Stimulated activated CD8-positive, alpha-beta memory T cell treated with anti-CD3 and anti-CD28 coated beads, Interleukin-12 subunit alpha, Interleukin-12 subunit beta, amount 100 ng/mL, for 1 hour (primary cell): Measurements from ENCODE around the gene PARVA.

Source experiments
- DNase-seq: peaks from one replicate; pipeline ENCODE4 v3.0.0-alpha.2; 2020; ENCODE audit warnings: low read depth

PARVA gene

DNA sequence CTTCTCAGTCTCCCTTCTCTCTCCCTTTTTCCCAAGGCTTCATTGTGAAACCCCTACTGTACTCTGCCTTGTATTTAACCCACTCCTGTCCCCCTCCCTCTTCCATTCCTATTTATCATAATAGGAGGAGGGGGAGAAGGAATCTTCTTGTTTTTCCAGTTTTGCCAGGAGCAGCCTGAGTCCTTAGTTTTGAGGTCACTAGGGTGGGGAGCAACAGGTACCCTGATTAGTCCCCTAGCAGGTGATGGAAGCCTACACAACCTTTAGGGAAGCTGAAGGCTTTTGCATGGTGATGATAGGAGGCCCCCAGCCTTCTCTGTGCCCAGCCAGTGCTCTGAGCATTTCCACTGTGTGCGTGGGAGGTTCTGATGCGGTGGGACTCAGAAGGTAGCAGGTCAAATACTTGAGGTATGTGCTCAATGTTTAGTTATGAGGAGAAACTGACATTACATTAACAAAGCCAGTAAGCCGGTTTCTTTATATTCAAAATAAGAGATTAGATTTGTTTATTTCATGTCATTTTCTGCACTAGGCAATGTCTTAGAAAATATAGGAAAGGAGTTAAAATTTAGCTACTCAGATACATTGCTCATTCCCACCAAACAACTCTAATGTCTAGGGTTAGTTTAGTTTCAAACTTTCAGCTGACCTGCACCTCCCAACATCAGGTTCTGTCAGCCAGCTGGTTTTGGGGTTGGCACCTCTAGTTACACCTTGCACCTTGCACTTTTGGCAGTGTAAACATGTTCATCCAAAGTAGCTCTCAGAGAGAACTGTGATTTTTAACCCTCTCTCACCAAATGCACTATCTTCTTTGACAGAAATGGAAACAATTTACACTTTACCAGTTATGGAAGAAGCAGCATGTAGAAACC is 26.0 kb downstream of the PARVA start:
- DNase-seq: no peak

DNA sequence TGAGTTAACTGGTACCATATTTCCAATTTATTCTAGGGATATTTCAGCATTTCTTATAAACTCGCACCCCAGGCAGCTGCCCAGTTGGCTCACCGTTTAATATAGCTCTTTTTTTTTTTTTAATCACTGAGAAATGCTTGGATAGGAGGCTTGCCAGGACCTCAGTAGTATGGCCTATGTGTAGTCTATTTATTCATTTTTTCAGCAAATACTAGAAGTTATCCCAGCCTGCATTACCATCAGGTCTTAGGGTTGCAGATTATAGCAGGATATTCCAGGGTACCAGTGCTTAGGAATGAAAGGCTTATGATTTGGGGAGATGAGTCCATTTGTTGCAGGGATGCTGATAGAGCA is 26.6 kb downstream of the PARVA start:
- DNase-seq: no peak

DNA sequence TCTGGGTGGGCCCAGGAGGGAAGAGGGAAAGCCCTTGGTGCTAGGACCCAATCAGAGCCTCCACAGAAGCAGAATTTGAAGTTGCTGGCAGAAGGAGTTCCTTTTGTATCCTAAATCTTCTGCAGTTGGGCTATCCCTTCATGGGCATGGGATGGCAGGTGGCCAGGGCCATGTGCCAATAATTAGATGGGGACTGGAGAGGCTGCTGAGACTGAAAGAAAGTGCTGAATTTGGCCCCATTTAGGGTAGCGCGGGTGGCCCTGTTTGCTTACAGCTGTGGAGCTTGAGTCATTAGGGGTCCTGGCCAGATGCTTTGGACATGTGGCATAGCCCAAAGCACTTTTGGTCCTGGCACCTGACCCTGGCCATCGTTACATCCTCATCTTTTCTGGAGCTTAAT is 27.1 kb downstream of the PARVA start:
- DNase-seq: no peak

DNA sequence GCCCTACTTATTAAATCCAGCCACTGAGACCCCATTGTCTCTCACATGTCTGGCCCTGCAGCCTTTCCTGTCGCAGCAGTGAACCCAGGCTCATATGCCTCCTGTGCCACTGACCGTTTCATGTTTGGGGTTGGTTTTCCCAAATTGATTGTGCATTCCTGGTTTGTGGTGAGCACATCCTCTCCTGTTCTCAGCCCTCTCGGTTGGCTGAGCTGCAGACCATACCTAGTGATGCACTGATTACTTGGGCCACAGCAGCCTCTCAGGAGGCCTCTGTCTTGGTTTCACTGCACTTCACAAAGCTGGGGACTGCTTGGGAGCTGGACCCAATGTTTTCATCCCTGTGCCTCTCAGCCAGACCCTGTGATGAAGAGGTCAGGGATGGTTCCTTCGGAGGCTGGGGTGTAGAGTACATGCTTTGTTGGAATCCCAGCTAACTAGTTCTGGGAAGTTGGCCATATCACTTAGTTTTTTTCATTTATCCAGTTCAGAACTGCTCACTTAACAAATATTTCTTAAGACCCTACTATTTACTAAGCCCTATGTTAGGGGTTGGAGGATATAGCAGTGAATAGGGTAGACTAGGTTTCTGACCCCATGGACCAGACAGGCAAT is 30.9 kb downstream of the PARVA start:
- DNase-seq: no peak

DNA sequence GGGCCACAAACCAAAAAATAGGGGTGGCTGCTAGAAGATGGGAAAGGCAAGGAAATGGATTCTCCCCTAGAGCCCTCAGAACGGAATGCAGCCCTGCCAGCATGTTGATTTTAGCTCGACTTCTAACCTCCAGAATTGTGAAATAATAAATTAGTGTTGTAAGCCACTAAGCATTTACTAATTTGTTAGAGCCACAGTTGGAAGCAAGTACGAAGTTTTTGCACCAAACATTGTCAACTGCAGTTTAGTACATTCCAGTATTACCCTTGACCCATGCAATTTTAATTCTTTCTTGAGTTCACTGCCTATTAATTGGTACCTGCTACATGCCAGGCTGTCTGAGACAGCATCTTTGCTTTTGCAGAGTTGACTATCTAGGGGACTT is 32.2 kb downstream of the PARVA start:
- no peak for DNase-seq

DNA sequence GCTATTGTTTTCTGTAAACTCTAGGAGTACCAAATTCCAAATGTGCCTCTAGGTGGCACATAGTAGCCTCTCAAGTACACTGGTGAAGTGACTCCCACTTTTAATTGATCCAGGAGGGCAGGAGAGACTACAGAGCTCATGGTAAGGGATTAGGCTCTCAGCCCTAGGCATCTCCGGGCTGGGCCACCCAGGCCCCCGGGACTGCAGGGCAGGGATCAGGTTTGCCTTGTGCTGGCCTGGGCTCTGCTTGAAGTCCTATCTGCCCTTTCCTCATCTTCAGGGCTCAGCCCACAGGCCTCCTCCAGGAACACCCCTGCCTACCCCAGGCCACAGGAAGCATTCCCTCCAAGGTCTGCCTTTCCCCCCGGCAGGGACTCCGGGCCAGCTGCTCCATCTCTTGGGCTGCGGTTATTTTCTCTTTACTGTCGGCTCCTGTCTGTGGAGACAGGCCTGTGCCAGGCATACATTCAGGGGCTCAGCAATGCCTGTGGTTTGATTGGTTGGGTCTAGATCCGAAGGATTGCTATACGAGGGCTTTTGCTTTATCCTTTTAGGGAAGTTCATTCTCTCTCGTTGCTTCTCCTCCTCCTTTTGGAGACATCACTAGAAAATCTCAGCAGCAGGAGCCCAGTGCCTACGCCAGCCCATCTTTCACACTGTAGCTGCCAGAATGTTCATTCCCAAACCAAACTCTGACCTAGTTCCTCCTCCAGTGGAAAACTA is 32.8 kb downstream of the PARVA start:
- DNase-seq: no peak

DNA sequence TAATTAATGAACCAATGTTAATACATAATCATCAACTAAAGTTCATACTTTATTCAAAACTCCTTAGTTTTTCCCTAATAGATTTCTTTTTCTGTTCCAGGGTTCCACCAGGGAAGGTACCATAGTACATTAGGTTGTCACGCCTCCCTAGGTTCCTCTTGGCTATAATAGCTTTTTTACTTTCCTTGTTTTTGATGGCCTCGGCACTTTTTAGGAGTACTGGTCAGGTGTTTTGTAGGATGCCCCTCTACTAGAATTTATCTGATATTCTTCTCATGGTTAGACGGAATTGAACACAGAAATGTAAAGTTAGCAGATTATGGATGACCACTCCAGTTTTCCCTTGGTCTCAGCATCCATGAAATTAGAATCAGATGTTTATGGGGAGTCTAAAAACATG is 34.0 kb downstream of the PARVA start:
- no peak for DNase-seq

DNA sequence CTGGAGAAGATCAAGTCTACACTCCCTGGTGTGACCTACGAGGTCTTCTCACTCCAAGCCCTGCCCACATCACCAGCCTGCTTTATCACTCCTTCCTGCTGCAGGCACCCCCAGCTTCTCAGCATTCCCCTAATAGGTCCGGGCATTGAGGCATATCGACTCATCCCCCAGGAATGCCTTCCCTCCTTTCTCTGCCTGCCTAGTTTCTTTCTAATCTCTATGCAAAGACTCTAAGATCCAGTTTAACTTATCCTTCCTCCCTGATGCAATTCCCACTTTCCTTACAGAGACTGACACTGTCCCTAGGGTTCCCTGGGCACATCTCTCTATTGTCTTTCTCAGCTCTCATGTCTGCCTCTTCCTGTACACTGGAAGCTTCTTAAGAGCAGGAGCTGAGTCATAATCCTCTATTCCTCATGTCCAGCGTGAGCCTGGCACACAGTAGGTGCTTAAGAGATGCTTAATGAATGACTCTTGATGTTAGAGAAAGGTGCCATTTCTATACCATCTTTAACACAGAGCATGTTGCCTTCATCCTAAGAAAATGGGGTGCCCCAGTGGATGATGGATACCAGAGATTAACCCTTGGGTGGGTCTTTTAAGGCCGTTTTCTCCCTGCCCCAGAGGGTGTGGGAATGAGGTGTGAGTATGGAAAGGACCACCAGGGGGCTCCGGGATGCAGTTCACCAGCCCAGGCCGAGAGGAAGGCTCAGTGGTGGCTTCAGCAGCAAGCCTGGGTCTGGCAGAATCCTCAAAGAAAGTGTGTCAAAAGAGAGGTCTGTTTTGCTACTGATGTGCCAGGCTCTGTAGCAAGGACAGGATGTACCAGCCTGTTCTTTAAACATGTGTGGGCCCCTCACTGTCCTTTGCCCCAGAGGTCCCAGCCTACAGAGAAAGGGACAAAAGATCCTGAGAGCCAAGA is 34.7 kb downstream of the PARVA start:
- DNase-seq: peak; percentile 2

DNA sequence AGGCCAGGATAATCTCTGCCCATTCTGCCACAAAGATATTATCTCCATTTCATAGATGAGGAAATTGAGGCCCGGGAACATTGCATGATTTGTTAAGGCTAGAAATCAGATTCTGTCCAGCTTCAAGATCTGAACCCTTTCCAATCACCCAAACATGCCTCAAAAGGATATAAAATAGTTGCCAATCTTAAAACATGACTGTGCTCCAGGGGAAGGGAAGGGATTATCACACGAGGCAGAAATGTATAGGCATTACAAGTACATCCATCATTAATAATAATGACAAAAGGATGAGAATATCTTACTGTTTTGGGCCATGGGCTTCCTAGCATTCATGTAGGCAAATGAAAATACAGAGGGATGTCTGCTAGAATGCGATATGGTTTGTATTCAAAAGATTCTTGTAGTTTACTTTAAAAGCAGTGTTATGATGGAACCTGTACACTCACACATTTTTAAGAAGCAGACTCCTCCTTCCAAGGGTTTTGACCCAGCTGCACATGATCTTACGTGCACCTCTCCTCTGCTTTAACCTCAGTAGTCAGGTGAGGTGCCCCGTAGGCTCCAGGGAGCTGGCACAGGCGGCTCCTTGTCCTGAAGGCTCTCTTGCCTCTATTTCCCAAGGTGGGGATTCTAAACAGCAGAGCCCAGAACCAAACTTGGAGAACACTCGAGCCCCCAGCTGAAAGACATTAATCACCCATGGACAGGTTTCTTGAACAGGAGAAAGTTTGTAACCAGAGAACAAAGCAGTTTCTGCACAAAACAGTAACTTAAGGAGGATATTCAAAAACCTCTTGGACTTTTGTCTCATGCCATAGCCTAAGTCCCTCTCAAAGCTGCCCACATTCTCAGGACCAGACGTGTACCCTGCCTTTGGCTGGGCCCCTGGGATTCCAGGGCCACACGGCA is 36.0 kb downstream of the PARVA start:
- DNase-seq: no peak

DNA sequence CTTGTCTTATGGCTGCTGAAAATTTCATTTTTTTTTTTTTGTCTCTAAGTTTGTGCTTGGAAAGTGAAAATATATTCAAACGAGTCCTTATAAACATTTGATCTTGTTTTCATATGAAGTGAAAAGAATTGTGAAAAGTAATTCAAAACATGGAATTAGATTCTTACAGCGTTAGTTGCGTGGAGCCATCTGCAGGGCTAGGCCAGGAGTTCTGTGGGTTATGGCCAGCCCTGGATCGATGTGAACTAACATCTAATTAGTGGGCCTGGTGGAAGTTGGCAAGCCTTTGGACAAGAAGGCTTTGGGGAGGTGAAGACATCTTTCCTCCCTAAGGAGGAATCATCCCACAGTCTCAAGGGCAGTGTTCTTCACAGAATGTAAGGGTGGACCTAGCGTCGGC is 37.2 kb downstream of the PARVA start:
- DNase-seq: no peak

DNA sequence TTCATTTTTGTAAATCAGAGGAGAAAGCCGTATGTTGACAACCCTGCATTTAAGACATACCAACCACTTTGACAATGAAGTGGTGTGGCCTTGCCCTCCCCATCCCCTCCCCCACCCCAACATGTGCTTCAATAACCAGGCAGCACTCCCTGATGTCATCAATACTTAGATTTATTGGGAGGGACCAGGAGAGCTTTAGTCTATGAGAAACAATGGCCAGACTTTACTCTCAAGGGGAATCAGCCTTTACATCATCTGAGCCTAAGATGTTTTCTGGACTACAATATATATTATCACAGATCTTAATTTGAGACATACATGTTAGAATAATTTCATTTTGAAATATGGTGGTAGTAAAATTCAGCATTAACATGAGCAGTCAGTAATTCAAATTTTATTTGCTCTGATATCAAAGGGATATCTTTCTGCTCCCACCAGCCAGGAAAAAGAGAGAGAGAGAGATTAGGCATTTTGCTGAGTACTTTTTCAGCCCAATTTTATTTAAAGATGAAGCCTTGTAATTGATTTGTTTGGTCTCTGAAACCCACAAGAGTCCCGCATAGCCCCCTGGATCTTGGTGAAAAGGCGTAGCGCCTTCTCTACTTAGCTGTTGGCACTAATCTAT is 38.1 kb downstream of the PARVA start:
- no peak for DNase-seq

DNA sequence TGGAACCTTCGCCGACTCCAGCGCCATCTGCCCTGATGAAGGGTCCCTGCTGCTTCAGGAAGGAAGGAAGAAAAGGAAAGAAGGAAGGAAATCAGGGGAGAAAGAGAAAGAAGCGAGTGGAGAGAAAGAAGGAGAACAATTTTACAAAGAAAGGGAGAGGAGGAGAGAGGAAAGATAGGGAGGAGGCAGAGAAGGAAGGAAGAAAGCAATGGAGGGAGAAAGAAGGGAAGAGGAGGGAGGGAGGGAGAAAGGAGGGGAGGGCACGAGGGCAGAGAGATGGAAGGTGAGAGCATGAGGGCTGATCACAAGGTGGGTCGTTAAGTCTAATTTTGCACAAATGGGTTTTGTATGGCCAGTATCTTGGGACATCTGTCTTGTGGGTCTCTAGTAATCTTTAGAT is 39.2 kb downstream of the PARVA start:
- no peak for DNase-seq

DNA sequence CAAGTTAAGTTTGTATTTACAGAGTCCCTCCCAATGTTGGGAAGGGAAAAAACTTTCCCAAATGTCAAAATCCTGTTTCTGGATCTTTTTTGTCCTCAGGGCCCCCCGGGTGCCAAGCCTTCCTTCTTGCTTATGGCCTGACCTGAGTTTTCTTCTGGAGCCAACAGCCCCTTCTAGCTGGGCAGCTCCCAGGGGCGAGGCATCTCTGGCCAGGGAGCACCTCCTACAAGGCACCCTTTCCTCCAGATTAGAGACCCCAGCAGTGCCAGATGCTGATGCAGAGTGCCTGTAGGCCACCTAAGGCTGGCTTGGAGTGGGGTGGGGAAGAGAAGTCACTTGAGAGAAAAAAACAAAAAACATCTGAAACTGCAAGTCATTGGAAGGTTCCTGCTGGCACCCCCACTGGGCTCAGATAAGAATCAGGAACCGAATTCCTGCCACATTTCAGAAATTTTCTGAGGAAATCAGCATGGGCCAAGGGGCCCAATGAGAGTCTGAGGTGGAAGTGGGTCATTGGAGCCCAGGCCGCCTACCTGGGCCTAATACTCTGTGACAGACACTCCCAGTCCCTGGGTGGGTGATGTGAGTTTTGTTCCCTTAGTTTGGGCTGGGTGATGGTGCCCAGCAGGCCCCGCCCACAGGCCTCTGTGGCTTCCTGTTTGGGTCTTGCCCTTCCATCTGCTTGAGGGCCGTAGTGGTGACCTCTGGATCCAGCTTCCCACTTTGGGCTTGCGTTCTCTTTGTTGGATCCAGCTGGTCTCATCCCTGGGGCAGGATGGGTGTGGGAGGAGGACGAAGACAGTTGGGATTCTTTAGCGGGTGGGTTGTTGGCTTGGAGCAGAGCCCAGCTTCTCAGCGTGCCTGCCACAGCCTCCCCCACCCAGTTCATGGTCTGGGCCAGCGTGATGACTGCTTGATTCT is 40.6 kb downstream of the PARVA start:
- no peak for DNase-seq

DNA sequence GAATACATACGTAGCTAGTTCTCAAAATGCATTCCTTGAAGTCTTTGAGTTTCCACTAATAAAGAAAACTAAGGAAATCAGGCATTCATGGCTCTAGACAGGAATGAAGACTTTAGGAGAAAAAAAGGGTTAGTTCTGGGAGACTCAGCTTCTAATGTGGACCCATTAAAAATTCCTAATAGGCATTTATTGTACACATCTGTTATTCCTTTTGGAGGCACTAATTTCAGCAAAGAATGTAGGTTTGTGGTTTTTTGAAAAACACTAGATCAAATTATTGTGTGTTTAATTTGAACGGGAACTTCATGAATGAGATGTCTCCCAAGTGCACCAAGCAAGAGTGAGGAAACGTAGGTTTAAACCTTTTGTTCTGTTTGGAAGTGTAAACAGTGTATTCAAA is 42.7 kb downstream of the PARVA start:
- DNase-seq: no peak

DNA sequence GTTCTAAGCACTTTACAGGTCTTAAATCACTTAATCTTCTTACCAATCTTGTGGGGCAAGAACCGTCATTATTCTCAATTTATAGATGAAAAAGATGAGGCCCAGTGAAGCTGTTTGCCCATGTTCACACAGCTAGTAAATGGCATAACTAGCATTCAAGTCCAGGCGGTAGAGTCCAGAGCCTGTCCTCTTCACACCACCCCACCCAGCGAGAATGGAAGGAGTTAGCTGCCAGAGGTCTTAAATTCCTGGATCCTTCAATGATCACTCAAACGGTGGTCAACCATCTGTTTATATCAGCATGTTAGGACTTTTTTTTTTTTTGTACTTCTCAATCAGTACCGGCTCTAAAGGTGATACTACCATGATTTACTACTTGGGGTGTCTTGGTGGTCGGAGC is 43.3 kb downstream of the PARVA start:
- no peak for DNase-seq

DNA sequence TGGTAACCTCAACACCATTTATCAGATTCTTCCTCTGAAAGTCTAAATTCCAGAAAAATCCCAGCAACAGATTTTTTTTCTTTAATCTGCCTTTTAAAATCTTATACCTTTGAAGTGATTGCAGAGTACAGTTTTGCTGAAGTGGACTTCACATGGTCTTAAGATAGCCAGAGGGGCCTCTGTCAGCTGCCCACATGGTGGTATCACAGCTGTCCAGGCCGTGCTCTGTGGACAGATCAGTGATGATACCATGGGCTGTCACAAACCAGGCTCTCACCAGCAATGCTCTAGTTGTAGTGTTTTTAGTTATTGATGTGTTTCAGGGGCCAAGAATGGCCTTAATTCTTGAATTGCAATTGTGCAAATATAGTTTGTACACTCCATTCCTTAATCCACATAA is 44.0 kb downstream of the PARVA start:
- no peak for DNase-seq

DNA sequence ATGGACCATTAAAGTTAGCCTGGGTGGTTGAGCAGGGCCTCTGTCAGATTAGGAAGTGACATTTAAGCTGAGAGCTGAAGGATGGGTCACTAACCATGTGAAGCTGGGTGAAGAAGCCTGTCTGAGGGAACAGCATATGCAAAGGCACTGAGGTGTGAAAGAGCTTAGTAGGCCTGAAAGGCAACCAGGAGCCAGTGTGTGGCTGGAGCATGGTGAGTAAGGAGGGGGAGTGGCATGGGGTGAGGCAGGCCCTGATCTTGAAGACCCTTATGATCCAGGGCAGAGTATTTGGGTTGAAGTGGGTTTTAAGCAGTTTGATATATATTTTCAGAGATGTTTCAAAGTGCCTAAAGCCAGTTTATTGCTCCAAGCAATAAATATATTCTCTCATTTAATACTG is 48.8 kb downstream of the PARVA start:
- no peak for DNase-seq

DNA sequence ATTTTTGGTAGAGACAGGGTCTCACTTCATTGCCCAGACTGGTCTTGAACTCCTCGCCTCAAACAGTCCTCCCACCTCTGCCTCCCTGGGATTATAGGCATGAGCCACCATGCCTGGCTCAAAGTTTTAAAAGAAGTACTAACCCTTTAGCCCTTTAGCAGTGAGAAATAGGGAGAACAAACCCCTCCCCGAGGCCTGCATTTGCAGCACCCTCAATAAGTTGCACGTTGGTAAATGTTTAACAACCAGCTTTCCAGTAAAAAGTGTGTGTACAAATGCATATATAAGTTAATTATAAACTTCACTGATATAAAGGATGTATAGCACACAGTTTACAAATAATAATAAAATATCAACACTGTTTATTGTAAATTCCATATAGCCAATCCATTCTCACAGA is 51.8 kb downstream of the PARVA start:
- DNase-seq: no peak

DNA sequence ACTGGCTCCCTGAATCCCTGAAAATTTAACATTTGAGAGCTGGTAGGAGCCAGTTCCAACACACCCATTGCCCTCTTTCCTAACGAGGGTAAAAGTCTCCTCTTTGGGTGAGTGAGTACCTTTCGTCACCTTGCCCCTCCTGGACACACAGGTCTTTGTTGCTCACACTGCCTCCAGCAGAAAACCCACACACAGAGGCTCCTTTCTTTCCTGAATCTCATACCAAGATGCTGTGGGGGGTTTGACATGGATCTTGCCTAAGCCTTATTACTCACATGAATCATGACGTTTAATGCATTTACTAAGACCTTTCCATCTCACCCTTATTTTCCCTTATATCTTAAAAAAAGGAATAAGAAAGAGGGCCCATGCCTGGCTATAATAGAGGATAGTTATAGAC is 53.0 kb downstream of the PARVA start:
- no peak for DNase-seq
